Activated CD8-positive, alpha-beta memory T cell treated with anti-CD3 and anti-CD28 coated beads, Interleukin-2, amount 10 ng/mL, durations not matched to agents 7 days and 5 days (primary cell): ENCODE measurements around the gene OCIAD1. TPM values are rescaled to one million over a fixed set of nuclear protein-coding genes. Genes with fewer than 3 reads are reported as not detected.
"Not testable (repeated sequence)": the region's sequence is repeated elsewhere in the genome, so short reads cannot be mapped to it uniquely, and the experiment has no call there.

Experiments
- ATAC-seq: fragments of 150-1000 bp; cut with Tn5 transposase; one replicate; pipeline ENCODE4 v1.10.0; 2021; ENCODE audit warnings: moderate library complexity
- CTCF ChIA-PET: fragments of 350-600 bp; sonication (Branson Sonifier 250); formaldehyde crosslinking; loops from one replicate; lab custom pipeline; 2021; ENCODE audit warnings: antibody characterized with exemption; lab: Charles Lee
- DNase-seq: peaks from one replicate; pipeline ENCODE4 v3.0.0-alpha.2; 2020
- H3K27ac Mint-ChIP-seq: one replicate; pipeline ENCODE4 v1.8.0; 2021; ENCODE audit warnings: mild to moderate bottlenecking, mixed read lengths
- H3K27me3 Mint-ChIP-seq: one replicate; pipeline ENCODE4 v1.8.0; 2021; ENCODE audit warnings: mixed read lengths
- H3K36me3 Mint-ChIP-seq: one replicate; pipeline ENCODE4 v1.8.0; 2021; ENCODE audit warnings: mild to moderate bottlenecking, mixed read lengths
- H3K4me1 Mint-ChIP-seq: one replicate; pipeline ENCODE4 v1.8.0; 2021; ENCODE audit warnings: mixed read lengths
- H3K4me3 Mint-ChIP-seq: one replicate; pipeline ENCODE4 v1.8.0; 2021; ENCODE audit warnings: mild to moderate bottlenecking, moderate library complexity, mixed read lengths
- H3K9me3 Mint-ChIP-seq: one replicate; pipeline ENCODE4 v1.8.0; 2022; ENCODE audit warnings: low read depth, mixed read lengths
- total RNA-seq, 2 experiments: library from RNA; stranded (reverse); gene quantifications; one replicate each; pipeline ENCODE4 v1.2.3, GENCODE V29; 2021

The OCIAD1 gene
- total RNA-seq, 2 experiments from 2014 or later, result 83.1 to 105 TPM

- Mint-ChIP-seq H3K4me1 (peaks cover 6% of the 10 kb centered on the region), H3K9me3 (no peaks in the 10 kb centered on the region), H3K4me3 (no peak overlapping the region), H3K27me3 (no peaks in the 10 kb centered on the region), H3K27ac (no peak overlapping the region), H3K36me3 (peaks cover 51% of the 10 kb centered on the region)
- no peak for ATAC-seq
- DNase-seq, result no peak
- CTCF ChIA-PET, result no interaction called here
These were observed 10.3 kb downstream of the OCIAD1 start for GRCh38 chr4:48841045-48841827.

- Mint-ChIP-seq H3K36me3 (peaks cover 64% of the 10 kb centered on the region), H3K27me3 (no peaks in the 10 kb centered on the region), H3K9me3 (peaks cover 5% of the 10 kb centered on the region), H3K4me1 (no peaks in the 10 kb centered on the region), H3K4me3 (no peak overlapping the region), H3K27ac (peak overlapping the region; percentile 11)
- no peak for DNase-seq
- no peak for ATAC-seq
- CTCF ChIA-PET, result interaction anchor here (0.6 kb wide), 1 partner anchor 62 kb away, joined by 3 read pairs; the partner anchor contains the start of gene OCIAD2
These were observed 14.0 kb downstream of the OCIAD1 start for GRCh38 chr4:48844843-48845242.

GRCh38 chr4:48848799-48849198 lies 17.9 kb downstream of the OCIAD1 start:
- H3K27ac Mint-ChIP-seq, H3K9me3 Mint-ChIP-seq, H3K4me3 Mint-ChIP-seq, H3K4me1 Mint-ChIP-seq, DNase-seq, H3K27me3 Mint-ChIP-seq, CTCF ChIA-PET, ATAC-seq: not testable (repeated sequence)
- peaks cover 66% of the 10 kb centered on the region for H3K36me3 Mint-ChIP-seq

- Mint-ChIP-seq H3K4me3 (no peak overlapping the region), H3K4me1 (no peaks in the 10 kb centered on the region), H3K36me3 (peaks cover 53% of the 10 kb centered on the region), H3K9me3 (peaks cover 5% of the 10 kb centered on the region), H3K27me3 (no peaks in the 10 kb centered on the region), H3K27ac (no peak overlapping the region)
- no peak for ATAC-seq
- CTCF ChIA-PET, result no interaction called here
- DNase-seq, result no peak
These were observed 20.8 kb downstream of the OCIAD1 start for GRCh38 chr4:48851651-48852050.

GRCh38 chr4:48853604-48854394 lies 22.9 kb downstream of the OCIAD1 start:
- peaks cover 3% of the 10 kb centered on the region for H3K4me1 Mint-ChIP-seq
- peaks cover 52% of the 10 kb centered on the region for H3K36me3 Mint-ChIP-seq
- CTCF ChIA-PET, result no interaction called here
- no peak for ATAC-seq
- H3K27ac Mint-ChIP-seq, result no peak overlapping the region
- DNase-seq, result no peak
- no peak overlapping the region for H3K4me3 Mint-ChIP-seq
- no peaks in the 10 kb centered on the region for H3K9me3 Mint-ChIP-seq
- no peaks in the 10 kb centered on the region for H3K27me3 Mint-ChIP-seq

- DNase-seq (no peak), ATAC-seq (no peak)
- no peaks in the 10 kb centered on the region for H3K27me3 Mint-ChIP-seq
- CTCF ChIA-PET, result no interaction called here
- peaks cover 3% of the 10 kb centered on the region for H3K4me1 Mint-ChIP-seq
- no peaks in the 10 kb centered on the region for H3K9me3 Mint-ChIP-seq
- H3K4me3 Mint-ChIP-seq, result no peak overlapping the region
- peaks cover 49% of the 10 kb centered on the region for H3K36me3 Mint-ChIP-seq
- no peak overlapping the region for H3K27ac Mint-ChIP-seq
These were observed 23.5 kb downstream of the OCIAD1 start for GRCh38 chr4:48854395-48854683.

GRCh38 chr4:48854982-48855381 lies 24.1 kb downstream of the OCIAD1 start:
- Mint-ChIP-seq H3K27me3 (no peaks in the 10 kb centered on the region), H3K4me1 (peaks cover 3% of the 10 kb centered on the region), H3K27ac (no peak overlapping the region), H3K9me3 (no peaks in the 10 kb centered on the region), H3K36me3 (peaks cover 51% of the 10 kb centered on the region), H3K4me3 (no peak overlapping the region)
- ATAC-seq, result no peak
- CTCF ChIA-PET, result no interaction called here
- no peak for DNase-seq

GRCh38 chr4:48858130-48858529 lies 27.2 kb downstream of the OCIAD1 start:
- ATAC-seq (no peak), DNase-seq (no peak)
- Mint-ChIP-seq H3K9me3 (no peaks in the 10 kb centered on the region), H3K36me3 (peaks cover 40% of the 10 kb centered on the region), H3K27ac (no peak overlapping the region), H3K4me1 (peaks cover 3% of the 10 kb centered on the region), H3K4me3 (no peak overlapping the region), H3K27me3 (no peaks in the 10 kb centered on the region)
- CTCF ChIA-PET, result no interaction called here

GRCh38 chr4:48862038-48862437 lies 31.1 kb downstream of the OCIAD1 start:
- H3K4me3 Mint-ChIP-seq, result no peak overlapping the region
- no peaks in the 10 kb centered on the region for H3K27me3 Mint-ChIP-seq
- H3K36me3 Mint-ChIP-seq, result peaks cover 25% of the 10 kb centered on the region
- DNase-seq (no peak), ATAC-seq (no peak)
- peaks cover 6% of the 10 kb centered on the region for H3K9me3 Mint-ChIP-seq
- H3K4me1 Mint-ChIP-seq, result peaks cover 3% of the 10 kb centered on the region
- no peak overlapping the region for H3K27ac Mint-ChIP-seq
- CTCF ChIA-PET, result no interaction called here

GRCh38 chr4:48862661-48863060 lies 31.8 kb downstream of the OCIAD1 start:
- peaks cover 3% of the 10 kb centered on the region for H3K4me1 Mint-ChIP-seq
- peaks cover 6% of the 10 kb centered on the region for H3K9me3 Mint-ChIP-seq
- no peak for DNase-seq
- CTCF ChIA-PET, result no interaction called here
- no peak for ATAC-seq
- H3K4me3 Mint-ChIP-seq, result no peak overlapping the region
- H3K27me3 Mint-ChIP-seq, result no peaks in the 10 kb centered on the region
- H3K36me3 Mint-ChIP-seq, result peaks cover 21% of the 10 kb centered on the region
- H3K27ac Mint-ChIP-seq, result no peak overlapping the region

- no peak overlapping the region for H3K4me3 Mint-ChIP-seq
- ATAC-seq (no peak), DNase-seq (no peak)
- H3K9me3 Mint-ChIP-seq, result peaks cover 6% of the 10 kb centered on the region
- peaks cover 15% of the 10 kb centered on the region for H3K36me3 Mint-ChIP-seq
- no peaks in the 10 kb centered on the region for H3K4me1 Mint-ChIP-seq
- no peak overlapping the region for H3K27ac Mint-ChIP-seq
- H3K27me3 Mint-ChIP-seq, result no peaks in the 10 kb centered on the region
- CTCF ChIA-PET, result interaction anchor here (1.2 kb wide), 1 partner anchor 30 kb away, joined by 3 read pairs; no protein-coding TSS in a partner anchor
These were observed 32.8 kb downstream of the OCIAD1 start for GRCh38 chr4:48863728-48864127.

- H3K27ac Mint-ChIP-seq, ATAC-seq, H3K9me3 Mint-ChIP-seq, DNase-seq, H3K4me3 Mint-ChIP-seq, H3K4me1 Mint-ChIP-seq, H3K27me3 Mint-ChIP-seq: not testable (repeated sequence)
- CTCF ChIA-PET, result interaction anchor here (1.2 kb wide), 1 partner anchor 31 kb away, joined by 3 read pairs; no protein-coding TSS in a partner anchor
- H3K36me3 Mint-ChIP-seq, result peaks cover 14% of the 10 kb centered on the region
These were observed 33.8 kb downstream of the OCIAD1 start for GRCh38 chr4:48864696-48865095.

GRCh38 chr4:48877827-48878535 lies 47.1 kb downstream of the OCIAD1 start:
- peaks cover 1% of the 10 kb centered on the region for H3K36me3 Mint-ChIP-seq
- ATAC-seq (no peak), DNase-seq (no peak)
- CTCF ChIA-PET, result no interaction called here
- no peak overlapping the region for H3K27ac Mint-ChIP-seq
- H3K4me3 Mint-ChIP-seq, result no peak overlapping the region
- H3K4me1 Mint-ChIP-seq, result no peaks in the 10 kb centered on the region
- no peaks in the 10 kb centered on the region for H3K27me3 Mint-ChIP-seq
- no peaks in the 10 kb centered on the region for H3K9me3 Mint-ChIP-seq
